Keratinocyte (primary cell): Measurements from ENCODE around the gene CARD8. TPM values are rescaled to one million over a fixed set of nuclear protein-coding genes. Genes with fewer than 3 reads are reported as not detected.

Source experiments
- DNase-seq: peaks from one replicate; pipeline ENCODE4 v3.0.0-alpha.2; 2011; ENCODE audit warnings: low read depth, missing footprints, low spot score
- FAIRE-seq: peaks from 2 replicates; lab custom pipeline; 2011; peaks lifted over from hg19 to GRCh38; lab: Jason Lieb, UNC
- H2AFZ ChIP-seq: 2 replicates; pipeline ENCODE4 v1.6.0; 2012; ENCODE audit warnings: low read length, control low read depth, inconsistent platforms; ENCODE audit not compliant: control insufficient read depth
- H3K27ac ChIP-seq: 2 replicates; pipeline ENCODE4 v1.5.1; 2011; ENCODE audit warnings: low read length; ENCODE audit not compliant: control insufficient read depth, insufficient read depth
- H3K27me3 ChIP-seq: 3 replicates; pipeline ENCODE4 v1.6.0; 2011; ENCODE audit warnings: low read length; ENCODE audit not compliant: control insufficient read depth, insufficient read depth; ENCODE audit errors: extremely low read depth
- H3K36me3 ChIP-seq, 2 experiments: 2 replicates in 1 of 2; 3 replicates in 1 of 2; pipeline ENCODE4 v1.5.1; 2011; ENCODE audit warnings: low read length in 2 of 2, mild to moderate bottlenecking in 1 of 2; ENCODE audit not compliant: control insufficient read depth in 2 of 2, insufficient read depth in 2 of 2; ENCODE audit errors: extremely low read depth in 1 of 2
- H3K4me1 ChIP-seq: 3 replicates; pipeline ENCODE4 v1.5.1; 2011; ENCODE audit warnings: low read length; ENCODE audit not compliant: control insufficient read depth, insufficient read depth; ENCODE audit errors: extremely low read depth
- H3K4me2 ChIP-seq: 3 replicates; pipeline ENCODE4 v1.6.0; 2011; ENCODE audit warnings: low read depth, low read length; ENCODE audit not compliant: control insufficient read depth, insufficient read depth; ENCODE audit errors: extremely low read depth
- H3K4me3 ChIP-seq, 3 experiments: fragments of 200-600 bp in 1 of 3; sonication (generic) in 1 of 3; 2 replicates in 2 of 3; 3 replicates in 1 of 3; pipeline ENCODE4 v1.5.1; 2011 to 2016; ENCODE audit warnings: low read length in 3 of 3, mild to moderate bottlenecking in 3 of 3, control low read depth in 2 of 3, inconsistent platforms in 1 of 3, low read depth in 1 of 3, mixed read lengths in 1 of 3, mixed run types in 1 of 3, moderate library complexity in 1 of 3; ENCODE audit not compliant: control insufficient read depth in 2 of 3, insufficient read depth in 2 of 3; ENCODE audit errors: extremely low read depth in 1 of 3
- H3K79me2 ChIP-seq: 2 replicates; pipeline ENCODE4 v1.6.0; 2012; ENCODE audit warnings: low read length; ENCODE audit not compliant: control insufficient read depth, insufficient read depth
- H3K9ac ChIP-seq: 3 replicates; pipeline ENCODE4 v1.6.0; 2011; ENCODE audit warnings: low read length; ENCODE audit not compliant: control insufficient read depth, insufficient read depth; ENCODE audit errors: extremely low read depth
- H3K9me1 ChIP-seq: 3 replicates; pipeline ENCODE4 v1.6.0; 2011; ENCODE audit warnings: low read length; ENCODE audit not compliant: control insufficient read depth, insufficient read depth; ENCODE audit errors: extremely low read depth
- H3K9me3 ChIP-seq: 2 replicates; pipeline ENCODE4 v1.5.1; 2012; ENCODE audit warnings: low read depth, low read length; ENCODE audit not compliant: control insufficient read depth
- H4K20me1 ChIP-seq: 3 replicates; pipeline ENCODE4 v1.6.0; 2011; ENCODE audit warnings: low read length; ENCODE audit not compliant: control insufficient read depth, insufficient read depth; ENCODE audit errors: extremely low read depth
- EZH2 ChIP-seq: IDR thresholded peaks from one replicate; pipeline ENCODE4 v1.6.1; 2012; ENCODE audit warnings: inconsistent platforms, mild to moderate bottlenecking, low read length, moderate library complexity
- dilution Hi-C: fragments of 300-500 bp; cut with MboI; formaldehyde crosslinking; loops from one replicate; pipeline ENCODE4 v1.7.0; 2020; ENCODE audit warnings: low sequenced_read_pairs; ENCODE audit not compliant: extremely low pct_ligation_motif_present
- polyA plus RNA-seq, 5 experiments: library from polyadenylated mRNA; depleted of rRNA in 3 of 5; stranded (reverse) in 3 of 5; stranded (forward) in 1 of 5; unstranded in 1 of 5; fragments of >200 nt; gene quantifications; 1 replicate in 1 of 5; 2 replicates in 3 of 5; 3 replicates in 1 of 5; pipeline versions ENCODE4 v1.2.1 to v1.2.3, GENCODE V29; 2011 to 2012; ENCODE audit warnings: missing spikeins in 2 of 5, low read depth in 1 of 5, low replicate concordance in 1 of 5
- TF ChIP-seq, protein P1 (sequence below), 3 experiments: IDR thresholded peaks in 1 of 3; conservative IDR thresholded peaks in 1 of 3; optimal IDR thresholded peaks in 1 of 3; 2 replicates in 2 of 3; 3 replicates in 1 of 3; pipeline versions ENCODE3 to v1.5.1; 2011; ENCODE audit warnings: low read length in 3 of 3, mild to moderate bottlenecking in 3 of 3, moderate library complexity in 2 of 3, control low read depth in 1 of 3, inconsistent platforms in 1 of 3; ENCODE audit not compliant: insufficient read depth in 2 of 3; ENCODE audit errors: extremely low read depth in 1 of 3

Gene CARD8
- polyA plus RNA-seq, 1 donor (not counting 4 experiments of a cell fraction or from before 2014, with no cell fraction given), result 5.2 TPM

DNA sequence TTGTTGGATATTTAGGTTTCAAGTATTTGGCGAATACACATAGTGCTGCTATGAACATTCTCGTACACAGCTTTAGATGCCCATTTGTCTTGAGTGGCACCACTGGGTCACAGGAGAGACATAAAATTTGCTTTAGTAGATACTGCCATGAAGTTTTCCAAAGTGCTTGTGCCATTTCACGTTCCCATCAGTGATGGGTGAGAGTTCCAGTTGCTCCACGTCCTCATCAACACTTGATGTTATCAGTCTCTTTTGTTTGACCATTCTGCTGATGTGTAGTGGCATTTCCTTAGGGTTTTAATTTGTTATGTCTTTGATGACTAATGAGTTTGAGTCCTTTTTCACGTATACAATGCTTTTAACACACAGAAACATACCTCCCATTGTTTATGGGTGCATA is 74.2 kb downstream of the CARD8 start:
- H3K9me3 ChIP-seq, result no peaks in the 10 kb centered on the region
- no peak overlapping the region for H3K27ac ChIP-seq
- TF ChIP-seq, protein P1, sequence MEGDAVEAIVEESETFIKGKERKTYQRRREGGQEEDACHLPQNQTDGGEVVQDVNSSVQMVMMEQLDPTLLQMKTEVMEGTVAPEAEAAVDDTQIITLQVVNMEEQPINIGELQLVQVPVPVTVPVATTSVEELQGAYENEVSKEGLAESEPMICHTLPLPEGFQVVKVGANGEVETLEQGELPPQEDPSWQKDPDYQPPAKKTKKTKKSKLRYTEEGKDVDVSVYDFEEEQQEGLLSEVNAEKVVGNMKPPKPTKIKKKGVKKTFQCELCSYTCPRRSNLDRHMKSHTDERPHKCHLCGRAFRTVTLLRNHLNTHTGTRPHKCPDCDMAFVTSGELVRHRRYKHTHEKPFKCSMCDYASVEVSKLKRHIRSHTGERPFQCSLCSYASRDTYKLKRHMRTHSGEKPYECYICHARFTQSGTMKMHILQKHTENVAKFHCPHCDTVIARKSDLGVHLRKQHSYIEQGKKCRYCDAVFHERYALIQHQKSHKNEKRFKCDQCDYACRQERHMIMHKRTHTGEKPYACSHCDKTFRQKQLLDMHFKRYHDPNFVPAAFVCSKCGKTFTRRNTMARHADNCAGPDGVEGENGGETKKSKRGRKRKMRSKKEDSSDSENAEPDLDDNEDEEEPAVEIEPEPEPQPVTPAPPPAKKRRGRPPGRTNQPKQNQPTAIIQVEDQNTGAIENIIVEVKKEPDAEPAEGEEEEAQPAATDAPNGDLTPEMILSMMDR (optimal IDR thresholded peaks at IDR 0.05 in 1 of 3, IDR thresholded peaks at IDR 0.05 in 1 of 3, conservative IDR thresholded peaks at IDR 0.05 in 1 of 3; ENCODE audit: extremely low read depth in 1 of 3, insufficient read depth in 2 of 3, low read length in 3 of 3), result no peak
- TF ChIP-seq EZH2, result no peak
- H2AFZ ChIP-seq, result no peak overlapping the region
- H3K9ac ChIP-seq, result no peak overlapping the region
- H3K4me2 ChIP-seq, result no peak overlapping the region
- no peaks in the 10 kb centered on the region for H4K20me1 ChIP-seq
- H3K4me3 ChIP-seq, result no peak overlapping the region
- no peaks in the 10 kb centered on the region for H3K9me1 ChIP-seq
- H3K36me3 ChIP-seq, result peaks cover 0 to 3% of the 10 kb centered on the region in 2 experiments
- no peaks in the 10 kb centered on the region for H3K4me1 ChIP-seq
- dilution Hi-C loops, result no loop called here
- no peaks in the 10 kb centered on the region for H3K79me2 ChIP-seq
- FAIRE-seq (no peak), DNase-seq (no peak)
- no peaks in the 10 kb centered on the region for H3K27me3 ChIP-seq

DNA sequence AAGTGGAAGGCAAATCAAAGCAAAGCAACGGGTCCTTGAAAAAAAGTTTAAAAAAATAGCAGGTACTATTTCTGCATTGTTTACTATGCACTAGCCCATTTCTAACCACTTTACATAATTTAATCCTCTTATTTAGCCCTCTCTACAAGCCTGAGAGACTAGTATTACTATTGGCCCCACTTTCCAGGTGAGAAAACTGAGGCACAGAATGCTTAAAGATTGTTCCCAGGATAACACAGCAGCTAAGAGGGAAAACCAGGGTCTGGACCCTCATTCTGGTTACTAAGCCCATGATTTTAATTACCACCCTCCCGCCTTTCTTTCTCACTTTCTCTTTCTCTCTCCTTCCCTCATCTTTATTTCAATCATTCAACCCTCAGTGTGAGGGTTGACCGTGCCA is 79.5 kb downstream of the CARD8 start:
- no peaks in the 10 kb centered on the region for H3K27me3 ChIP-seq
- H3K4me3 ChIP-seq, result no peak overlapping the region
- H4K20me1 ChIP-seq, result no peaks in the 10 kb centered on the region
- TF ChIP-seq, protein P1 (optimal IDR thresholded peaks at IDR 0.05 in 1 of 3, IDR thresholded peaks at IDR 0.05 in 1 of 3, conservative IDR thresholded peaks at IDR 0.05 in 1 of 3; ENCODE audit: extremely low read depth in 1 of 3, insufficient read depth in 2 of 3, low read length in 3 of 3), result no peak
- TF ChIP-seq EZH2, result no peak
- H3K27ac ChIP-seq, result no peak overlapping the region
- peaks cover 8% of the 10 kb centered on the region for H3K79me2 ChIP-seq
- DNase-seq (no peak), FAIRE-seq (no peak)
- peaks cover 3% of the 10 kb centered on the region for H3K4me1 ChIP-seq
- H3K4me2 ChIP-seq, result no peak overlapping the region
- no peaks in the 10 kb centered on the region for H3K9me3 ChIP-seq
- no peak overlapping the region for H2AFZ ChIP-seq
- dilution Hi-C loops, result no loop called here
- peaks cover 3 to 8% of the 10 kb centered on the region in 2 experiments for H3K36me3 ChIP-seq
- no peaks in the 10 kb centered on the region for H3K9me1 ChIP-seq
- no peak overlapping the region for H3K9ac ChIP-seq
